Gastrocnemius medialis (tissue), 4 donors: ENCODE data around the gene SETD1A.

Experiments
- CTCF ChIP-seq, 5 experiments: fragments of 450-650 bp in 3 of 5; fragments of 200-600 bp in 2 of 5; sonication (generic) in 2 of 5; IDR thresholded peaks in 4 of 5; conservative IDR thresholded peaks in 1 of 5; 1 replicate in 4 of 5; 2 replicates in 1 of 5; pipeline ENCODE4 v1.5.1; 2016 to 2019; ENCODE audit warnings: antibody characterized with exemption in 5 of 5, mild to moderate bottlenecking in 3 of 5, moderate library complexity in 3 of 5
- POLR2A ChIP-seq, 2 donors: fragments of 450-650 bp; IDR thresholded peaks; one replicate each; pipeline ENCODE4 v1.6.1; 2017; ENCODE audit warnings: antibody characterized with exemption in 2 of 2, mild to moderate bottlenecking in 2 of 2, moderate library complexity in 2 of 2

DNA sequence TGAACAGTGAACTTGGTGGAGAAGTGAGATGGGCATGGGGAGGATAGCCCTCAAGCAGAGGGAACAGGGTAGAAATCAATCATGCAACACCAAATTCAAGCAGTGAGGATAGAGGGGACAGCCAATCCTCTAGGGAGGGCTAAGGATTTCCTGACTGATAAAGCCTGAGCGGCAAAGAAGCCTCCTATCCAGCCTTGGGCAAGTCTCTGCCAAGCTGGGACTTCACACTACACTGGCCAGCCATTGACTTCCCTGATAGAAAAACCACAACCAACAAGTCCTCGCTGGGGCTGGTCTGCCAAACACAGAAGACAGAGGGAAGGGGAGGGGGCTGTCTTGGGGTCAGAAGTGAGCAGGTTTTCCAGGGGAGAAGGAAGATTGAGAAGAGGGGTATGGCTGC is 36.7 kb upstream of the SETD1A start:
- TF ChIP-seq CTCF (IDR thresholded peaks at IDR 0.05 in 4 of 5, conservative IDR thresholded peaks at IDR 0.05 in 1 of 5) (no peak), POLR2A (IDR thresholded peaks at IDR 0.05) (no peak)
